Cardiac fibroblast (primary cell): ENCODE results near the gene GPR39.

Source experiments
- DNase-seq, 2 donors: peaks; one replicate each; pipeline versions ENCODE4 v3.0.0 to v3.0.0-alpha.2; 2010; ENCODE audit warnings: low read depth in 2 of 2
- H3K4me3 ChIP-seq, 2 donors: replicated peaks in 1 of 2; 1 replicate in 1 of 2; 2 replicates in 1 of 2; pipeline ENCODE4 v1.5.1; 2011; ENCODE audit warnings: low read depth in 2 of 2, low read length in 2 of 2, mild to moderate bottlenecking in 2 of 2, moderate library complexity in 1 of 2
- CTCF ChIP-seq: IDR thresholded peaks from one replicate; pipeline ENCODE4 v1.5.1; 2011; ENCODE audit warnings: low read depth, mild to moderate bottlenecking, low read length, inconsistent platforms

The GPR39 gene

DNA sequence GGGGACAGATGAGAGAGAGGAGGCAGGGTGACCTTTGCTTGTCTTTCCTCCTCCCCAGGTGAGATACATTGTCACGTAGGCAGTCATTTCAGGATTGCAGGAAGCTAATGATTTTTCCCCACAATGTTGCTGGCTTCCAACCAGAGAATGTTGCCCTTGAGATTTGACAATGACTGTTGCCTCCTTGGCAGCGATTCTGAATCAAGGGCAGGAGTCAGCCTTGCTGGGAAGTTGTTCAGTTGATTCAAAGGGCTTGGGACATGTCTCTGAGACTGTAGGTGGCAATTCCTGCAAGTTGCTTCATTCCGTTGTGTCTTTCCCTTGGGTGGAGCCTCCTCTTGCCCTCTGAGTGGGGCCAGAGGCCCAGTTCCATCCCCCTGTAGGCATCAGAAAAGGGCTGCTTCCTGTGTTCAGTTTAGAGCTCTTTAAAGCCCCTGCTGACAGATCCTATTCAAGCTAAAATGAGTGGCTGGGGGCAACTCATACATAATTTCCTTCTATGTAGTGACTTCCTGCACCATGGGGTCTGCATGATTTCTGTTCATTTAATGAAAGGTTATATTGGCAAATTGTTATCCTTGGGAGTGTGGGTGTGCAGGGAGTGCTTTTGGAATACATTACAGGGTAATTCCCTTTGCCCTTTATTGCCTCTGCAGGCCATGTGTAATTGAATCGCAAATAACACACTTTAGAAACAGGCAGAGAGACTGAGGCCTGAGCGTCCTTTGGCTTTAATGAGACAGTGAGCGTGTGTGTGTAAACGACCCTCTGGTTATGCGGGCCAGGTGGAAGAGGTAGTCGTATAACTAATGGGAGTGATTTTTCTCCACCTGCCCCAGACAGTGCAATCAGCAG is 52.4 kb downstream of the GPR39 start:
- TF ChIP-seq CTCF: no peak
- no peak overlapping the region for H3K4me3 ChIP-seq
- no peak for DNase-seq

DNA sequence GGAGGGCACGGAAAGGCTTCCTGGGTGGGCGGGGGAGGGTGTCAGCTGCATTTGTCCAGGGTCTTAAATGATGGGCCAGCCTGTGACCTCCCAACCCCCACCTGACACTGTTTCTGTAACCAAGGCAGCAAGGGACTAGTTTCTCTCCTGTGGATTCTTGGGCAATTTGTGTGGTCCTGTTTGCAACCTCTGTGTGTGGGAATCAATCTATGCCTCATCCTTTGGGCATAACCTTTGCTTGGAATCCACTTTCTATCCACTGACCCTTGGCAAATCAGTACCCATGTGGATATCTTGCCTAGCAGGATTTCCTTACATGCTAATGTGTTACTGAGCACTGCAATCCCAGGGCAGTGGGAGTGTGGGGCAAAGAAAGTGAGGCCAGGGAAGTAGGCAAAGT is 54.1 kb downstream of the GPR39 start:
- no peak for DNase-seq
- no peak for TF ChIP-seq CTCF
- H3K4me3 ChIP-seq: no peak overlapping the region

DNA sequence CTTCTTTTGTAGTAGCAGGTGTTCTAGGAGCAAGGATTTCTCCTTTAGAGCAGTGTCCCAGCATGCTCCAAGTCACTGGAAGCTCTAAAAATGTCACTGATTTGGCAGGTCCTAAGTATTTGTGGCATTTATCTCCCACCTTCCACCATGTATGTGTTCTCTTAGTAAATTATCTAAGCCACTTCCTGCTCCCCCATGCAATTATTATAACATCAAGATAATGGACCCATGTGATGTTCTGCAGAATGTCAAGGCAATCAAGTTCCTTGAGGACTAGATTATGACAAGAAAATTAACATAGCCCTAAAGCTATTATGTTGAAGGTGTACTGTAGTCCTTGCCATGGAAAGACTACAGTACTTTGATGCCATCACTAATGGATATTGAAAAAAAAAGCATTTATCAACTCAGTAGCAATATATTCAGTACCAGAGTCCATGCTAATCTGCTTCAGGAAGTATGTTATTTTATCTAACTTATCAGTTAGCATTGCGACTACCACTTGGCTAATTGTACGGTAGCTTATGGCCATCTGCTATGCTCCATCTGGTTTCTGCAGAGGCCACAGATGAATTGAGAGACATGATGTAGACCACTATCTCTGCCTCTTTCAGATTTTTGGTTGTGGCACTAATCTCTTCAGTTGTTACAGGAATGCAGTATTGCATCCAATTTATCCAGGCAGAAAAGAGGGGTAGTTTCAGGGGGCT is 56.7 kb downstream of the GPR39 start:
- no peak for DNase-seq
- TF ChIP-seq CTCF: no peak

DNA sequence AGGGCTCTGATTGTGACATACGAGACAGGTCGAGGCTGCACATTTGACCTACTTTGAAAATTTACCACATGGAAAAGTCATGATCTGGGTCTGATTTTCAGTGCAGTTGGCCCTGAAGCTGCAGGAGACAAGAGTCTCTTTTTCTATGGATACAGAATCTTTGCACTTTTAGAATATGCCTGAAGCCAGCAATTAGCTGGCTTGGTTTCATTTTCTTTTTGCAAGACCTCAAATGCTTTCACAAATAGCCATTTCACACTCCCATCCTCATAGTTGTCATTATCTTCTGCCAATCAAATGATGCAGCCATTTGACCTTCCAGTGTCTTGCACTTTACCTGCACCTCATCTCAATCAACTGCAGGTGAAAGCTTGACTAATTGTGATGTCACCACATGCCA is 59.0 kb downstream of the GPR39 start:
- no peak for DNase-seq
- no peak overlapping the region for H3K4me3 ChIP-seq
- TF ChIP-seq CTCF: no peak

More for the DNA sequence above, 56.7 kb downstream of the GPR39 start:
- no peak overlapping the region for H3K4me3 ChIP-seq

- no peak overlapping the region for H3K4me3 ChIP-seq
- TF ChIP-seq CTCF: no peak
- no peak for DNase-seq
Observed at GRCh38 chr2:132477436-132477835, 60.8 kb downstream of the GPR39 start.

DNA sequence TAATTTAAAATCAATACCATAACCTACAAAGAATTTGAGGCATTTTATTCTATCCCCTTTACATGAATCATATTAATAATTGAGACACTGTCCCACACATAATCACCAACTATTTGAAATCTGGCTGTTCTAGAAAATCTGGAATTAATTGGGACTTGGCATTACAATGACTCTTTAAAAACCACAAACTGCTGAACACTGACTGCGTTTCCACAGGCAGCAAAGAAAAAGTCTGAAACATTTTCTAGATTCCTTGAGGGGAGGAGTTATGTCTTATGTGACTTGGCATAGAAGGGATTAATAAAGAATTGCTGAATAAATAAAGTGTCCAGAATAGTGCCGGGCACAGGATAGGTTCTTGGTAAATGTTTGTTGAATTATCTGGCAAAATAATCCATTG is 61.4 kb downstream of the GPR39 start:
- no peak overlapping the region for H3K4me3 ChIP-seq
- TF ChIP-seq CTCF: no peak
- peak; percentile 1 to 22 for DNase-seq
